Measurements from ENCODE around the gene NAAA.

- TF ChIP-seq CTCF (IDR thresholded peaks at IDR 0.05) (no peak), ZFX (IDR thresholded peaks at IDR 0.05; ENCODE audit: borderline replicate concordance) (no peak)
Observed at GRCh38 chr4:75908555-75908954, 32.3 kb downstream of the NAAA start.
